Liver (tissue), 3 donors: ENCODE measurements around the gene YKT6.

Source experiments
- REST ChIP-seq: IDR thresholded peaks from 2 replicates; pipeline ENCODE4 v1.6.1; 2016; ENCODE audit warnings: antibody characterized with exemption, mild to moderate bottlenecking
- SP1 ChIP-seq: IDR thresholded peaks from 2 replicates; pipeline ENCODE4 v1.6.1; 2018; ENCODE audit warnings: antibody characterized with exemption, mild to moderate bottlenecking
- ZBTB33 ChIP-seq: IDR thresholded peaks from 2 replicates; pipeline ENCODE4 v1.6.1; 2016; ENCODE audit warnings: antibody characterized with exemption
- TF ChIP-seq, protein P1 (sequence below): fragments of 150-350 bp; IDR thresholded peaks from 2 replicates; pipeline ENCODE4 v1.5.1; 2017; ENCODE audit warnings: improper control_type of control experiment, low read depth, low read length; ENCODE audit not compliant: missing input control
- TF ChIP-seq, protein P2 (sequence below): IDR thresholded peaks from 2 replicates; pipeline ENCODE4 v1.6.1; 2016; ENCODE audit warnings: antibody characterized with exemption
- donor health status: healthy.
- donor health status: healthy.

- TF ChIP-seq REST (no peak), SP1 (no peak), ZBTB33 (no peak)
- TF ChIP-seq, protein P1, sequence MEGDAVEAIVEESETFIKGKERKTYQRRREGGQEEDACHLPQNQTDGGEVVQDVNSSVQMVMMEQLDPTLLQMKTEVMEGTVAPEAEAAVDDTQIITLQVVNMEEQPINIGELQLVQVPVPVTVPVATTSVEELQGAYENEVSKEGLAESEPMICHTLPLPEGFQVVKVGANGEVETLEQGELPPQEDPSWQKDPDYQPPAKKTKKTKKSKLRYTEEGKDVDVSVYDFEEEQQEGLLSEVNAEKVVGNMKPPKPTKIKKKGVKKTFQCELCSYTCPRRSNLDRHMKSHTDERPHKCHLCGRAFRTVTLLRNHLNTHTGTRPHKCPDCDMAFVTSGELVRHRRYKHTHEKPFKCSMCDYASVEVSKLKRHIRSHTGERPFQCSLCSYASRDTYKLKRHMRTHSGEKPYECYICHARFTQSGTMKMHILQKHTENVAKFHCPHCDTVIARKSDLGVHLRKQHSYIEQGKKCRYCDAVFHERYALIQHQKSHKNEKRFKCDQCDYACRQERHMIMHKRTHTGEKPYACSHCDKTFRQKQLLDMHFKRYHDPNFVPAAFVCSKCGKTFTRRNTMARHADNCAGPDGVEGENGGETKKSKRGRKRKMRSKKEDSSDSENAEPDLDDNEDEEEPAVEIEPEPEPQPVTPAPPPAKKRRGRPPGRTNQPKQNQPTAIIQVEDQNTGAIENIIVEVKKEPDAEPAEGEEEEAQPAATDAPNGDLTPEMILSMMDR, result no peak
- TF ChIP-seq, protein P2, sequence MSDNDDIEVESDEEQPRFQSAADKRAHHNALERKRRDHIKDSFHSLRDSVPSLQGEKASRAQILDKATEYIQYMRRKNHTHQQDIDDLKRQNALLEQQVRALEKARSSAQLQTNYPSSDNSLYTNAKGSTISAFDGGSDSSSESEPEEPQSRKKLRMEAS, result no peak
These were observed 12.1 kb upstream of the YKT6 start for GRCh38 chr7:44188480-44189225.
